Brain microvascular endothelial cell (primary cell): Measurements from ENCODE around the gene CFAP97D2.
"Not testable (repeated sequence)": the region's sequence is repeated elsewhere in the genome, so short reads cannot be mapped to it uniquely, and the experiment has no call there.

ENCODE experiments used
- DNase-seq: peaks from one replicate; pipeline ENCODE4 v3.0.0-alpha.2; 2020
- H3K27ac ChIP-seq: fragments of 250-450 bp; sonication (Bioruptor Pico); 2 replicates; pipeline ENCODE4 v1.5.1; 2020; ENCODE audit warnings: mild to moderate bottlenecking, moderate library complexity
- H3K27me3 ChIP-seq: fragments of 250-450 bp; sonication (Bioruptor Pico); replicated peaks from 2 replicates; pipeline ENCODE4 v1.5.1; 2020; ENCODE audit warnings: mild to moderate bottlenecking
- H3K36me3 ChIP-seq: fragments of 250-450 bp; sonication (Bioruptor Pico); replicated peaks from 2 replicates; pipeline ENCODE4 v1.5.1; 2020; ENCODE audit warnings: mild to moderate bottlenecking
- H3K4me3 ChIP-seq: 2 replicates; pipeline ENCODE4 v1.5.1; 2011; ENCODE audit warnings: low read depth, mild to moderate bottlenecking, control low read depth, low read length, moderate library complexity
- CTCF ChIP-seq: IDR thresholded peaks from 2 replicates; pipeline ENCODE4 v1.5.1; 2011; ENCODE audit warnings: low read depth, mild to moderate bottlenecking, moderate library complexity, low read length, control low read depth, inconsistent platforms; ENCODE audit errors: missing control alignments
- in situ Hi-C: cut with HindIII; loops from 2 replicates; pipeline ENCODE4 v1.10.0; 2017; ENCODE audit warnings: low sequenced_read_pairs, low pct_ligation_motif_present

CFAP97D2 gene

GRCh38 chr13:114243971-114244370, 64.9 kb downstream of the CFAP97D2 start:
- no peak for TF ChIP-seq CTCF
- no peak overlapping the region for H3K4me3 ChIP-seq
- peaks cover 73% of the 10 kb centered on the region for H3K36me3 ChIP-seq
- H3K27ac ChIP-seq, result no peak overlapping the region
- H3K27me3 ChIP-seq, result no peaks in the 10 kb centered on the region
- DNase-seq, result no peak
- in situ Hi-C loops, result no loop called here

- Histone ChIP-seq H3K27ac (no peak overlapping the region), H3K36me3 (peaks cover 73% of the 10 kb centered on the region), H3K27me3 (no peaks in the 10 kb centered on the region), H3K4me3 (no peak overlapping the region)
- TF ChIP-seq CTCF, result no peak
- in situ Hi-C loops, result no loop called here
- DNase-seq, result no peak
Measured at GRCh38 chr13:114244637-114245036, 65.6 kb downstream of the CFAP97D2 start.

GRCh38 chr13:114248011-114248410, 69.0 kb downstream of the CFAP97D2 start:
- no peak overlapping the region for H3K4me3 ChIP-seq
- H3K36me3 ChIP-seq, result peaks cover 77% of the 10 kb centered on the region
- peak overlapping the region; percentile 40 for H3K27ac ChIP-seq
- no peak for TF ChIP-seq CTCF
- H3K27me3 ChIP-seq, result no peaks in the 10 kb centered on the region
- in situ Hi-C loops, result no loop called here
- DNase-seq, result no peak

- peaks cover 71% of the 10 kb centered on the region for H3K36me3 ChIP-seq
- DNase-seq, result no peak
- TF ChIP-seq CTCF, result no peak
- no peaks in the 10 kb centered on the region for H3K27me3 ChIP-seq
- in situ Hi-C loops, result no loop called here
- H3K27ac ChIP-seq, result no peak overlapping the region
- no peak overlapping the region for H3K4me3 ChIP-seq
Measured at GRCh38 chr13:114249077-114249476, 70.0 kb downstream of the CFAP97D2 start.

GRCh38 chr13:114251639-114252440, 72.8 kb downstream of the CFAP97D2 start:
- H3K4me3 ChIP-seq, DNase-seq, in situ Hi-C loops, H3K27ac ChIP-seq, H3K27me3 ChIP-seq: not testable (repeated sequence)
- peaks cover 71% of the 10 kb centered on the region for H3K36me3 ChIP-seq

GRCh38 chr13:114256547-114256946, 77.5 kb downstream of the CFAP97D2 start:
- Histone ChIP-seq H3K36me3 (peaks cover 57% of the 10 kb centered on the region), H3K27me3 (no peaks in the 10 kb centered on the region), H3K27ac (no peak overlapping the region), H3K4me3 (no peak overlapping the region)
- in situ Hi-C loops, result no loop called here
- no peak for DNase-seq
- no peak for TF ChIP-seq CTCF
